ENCODE measurements around the gene RAB33A.
"Not testable (repeated sequence)": the region's sequence is repeated elsewhere in the genome, so short reads cannot be mapped to it uniquely, and the experiment has no call there.

The RAB33A gene

GRCh38 chrX:130173190-130173895 is 1.6 kb downstream of the RAB33A start:
- DNase-seq: no peak

GRCh38 chrX:130174045-130174704 is 2.4 kb downstream of the RAB33A start:
- no peak for DNase-seq

- no peak for DNase-seq
These were observed 3.2 kb downstream of the RAB33A start for GRCh38 chrX:130174937-130175336.

- DNase-seq: no peak
These were observed 4.6 kb downstream of the RAB33A start for GRCh38 chrX:130176354-130176776.

- DNase-seq: no peak
These were observed 5.2 kb downstream of the RAB33A start for GRCh38 chrX:130176942-130177341.

GRCh38 chrX:130179170-130179569 is 7.4 kb downstream of the RAB33A start:
- DNase-seq: no peak

GRCh38 chrX:130179579-130180215 is 7.9 kb downstream of the RAB33A start:
- DNase-seq: no peak

- DNase-seq: no peak
These were observed 12.4 kb downstream of the RAB33A start for GRCh38 chrX:130184168-130184567.

GRCh38 chrX:130184857-130185256 is 13.1 kb downstream of the RAB33A start:
- no peak for DNase-seq

GRCh38 chrX:130186651-130187050 is 14.9 kb downstream of the RAB33A start:
- DNase-seq: no peak

GRCh38 chrX:130190801-130191200 is 19.0 kb downstream of the RAB33A start:
- DNase-seq: no peak

- no peak for DNase-seq
These were observed 24.7 kb downstream of the RAB33A start for GRCh38 chrX:130196466-130196865.

GRCh38 chrX:130197464-130197863 is 25.7 kb downstream of the RAB33A start:
- DNase-seq: no peak

GRCh38 chrX:130204647-130205046 is 32.9 kb downstream of the RAB33A start:
- DNase-seq: no peak

- no peak for DNase-seq
These were observed 39.8 kb downstream of the RAB33A start for GRCh38 chrX:130211415-130212186.

GRCh38 chrX:130212371-130212770 is 40.6 kb downstream of the RAB33A start:
- no peak for DNase-seq

GRCh38 chrX:130213376-130213775 is 41.6 kb downstream of the RAB33A start:
- DNase-seq: no peak

- DNase-seq: no peak
These were observed 44.6 kb downstream of the RAB33A start for GRCh38 chrX:130216320-130216719.

GRCh38 chrX:130224810-130225209 is 53.0 kb downstream of the RAB33A start:
- no peak for DNase-seq

- DNase-seq: no peak
These were observed 57.1 kb downstream of the RAB33A start for GRCh38 chrX:130228871-130229270.

- DNase-seq: not testable (repeated sequence)
These were observed 59.4 kb downstream of the RAB33A start for GRCh38 chrX:130231184-130231583.
